T-helper 17 cell (primary cell): ENCODE results near the gene ICAM2. TPM values are rescaled to one million over a fixed set of nuclear protein-coding genes. Genes with fewer than 3 reads are reported as not detected.

Experiments used
- ATAC-seq: fragments of 150-1000 bp; cut with Tn5 transposase; 2 replicates; pipeline ENCODE4 v1.10.0; 2021; ENCODE audit warnings: mild to moderate bottlenecking, moderate library complexity
- DNase-seq, 3 donors: peaks; one replicate each; pipeline versions ENCODE4 v3.0.0 to v3.0.0-alpha.2; 2020 to 2021
- H3K9me3 ChIP-seq: one replicate; pipeline ENCODE4 v1.7.0; 2013; ENCODE audit warnings: low read length, mild to moderate bottlenecking; ENCODE audit not compliant: control insufficient read depth, poor library complexity, severe bottlenecking
- H3K27ac Mint-ChIP-seq: one replicate; pipeline ENCODE4 v1.8.0; 2022; ENCODE audit warnings: mild to moderate bottlenecking, moderate library complexity, mixed read lengths
- H3K27me3 Mint-ChIP-seq: one replicate; pipeline ENCODE4 v1.8.0; 2022; ENCODE audit warnings: mixed read lengths
- H3K36me3 Mint-ChIP-seq: one replicate; pipeline ENCODE4 v1.8.0; 2022; ENCODE audit warnings: low read depth, mixed read lengths
- H3K4me1 Mint-ChIP-seq: one replicate; pipeline ENCODE4 v1.8.0; 2022; ENCODE audit warnings: mild to moderate bottlenecking, mixed read lengths
- H3K4me3 Mint-ChIP-seq: one replicate; pipeline ENCODE4 v1.8.0; 2022; ENCODE audit warnings: mild to moderate bottlenecking, moderate library complexity, mixed read lengths
- total RNA-seq, 4 donors: library from RNA in 2 of 4; stranded (reverse) in 2 of 4; gene quantifications; one replicate each; pipeline ENCODE4 v1.2.3 and lab custom pipeline; 2022 to 2026

Gene ICAM2
- total RNA-seq, 2 donors from 2014 or later: 113 to 115 TPM

GRCh38 chr17:64057701-64058263 lies 37.3 kb upstream of the ICAM2 start:
- no peaks in the 10 kb centered on the region for H3K27me3 Mint-ChIP-seq
- DNase-seq (no peak), ATAC-seq (no peak)
- H3K9me3 ChIP-seq: no peaks in the 10 kb centered on the region
- H3K36me3 Mint-ChIP-seq: peaks cover 22% of the 10 kb centered on the region
- peak overlapping the region; percentile 100 for H3K27ac Mint-ChIP-seq
- no peak overlapping the region for H3K4me3 Mint-ChIP-seq
- peaks cover 50% of the 10 kb centered on the region for H3K4me1 Mint-ChIP-seq

GRCh38 chr17:64056269-64057005 lies 36.0 kb upstream of the ICAM2 start:
- no peak overlapping the region for H3K4me3 Mint-ChIP-seq
- ATAC-seq: peak; percentile 56

GRCh38 chr17:64055183-64056142 lies 35.0 kb upstream of the ICAM2 start:
- Mint-ChIP-seq H3K4me3 (no peak overlapping the region), H3K27me3 (no peaks in the 10 kb centered on the region), H3K36me3 (peaks cover 19% of the 10 kb centered on the region), H3K4me1 (peaks cover 50% of the 10 kb centered on the region), H3K27ac (peak overlapping the region; percentile 100)
- no peaks in the 10 kb centered on the region for H3K9me3 ChIP-seq
- no peak for ATAC-seq
- no peak for DNase-seq

More at GRCh38 chr17:64056269-64057005, 36.0 kb upstream of the ICAM2 start:
- Mint-ChIP-seq H3K4me1 (peaks cover 49% of the 10 kb centered on the region), H3K36me3 (peaks cover 21% of the 10 kb centered on the region), H3K27ac (peak overlapping the region; percentile 100), H3K27me3 (no peaks in the 10 kb centered on the region)
- no peak for DNase-seq
- H3K9me3 ChIP-seq: no peaks in the 10 kb centered on the region

DNA sequence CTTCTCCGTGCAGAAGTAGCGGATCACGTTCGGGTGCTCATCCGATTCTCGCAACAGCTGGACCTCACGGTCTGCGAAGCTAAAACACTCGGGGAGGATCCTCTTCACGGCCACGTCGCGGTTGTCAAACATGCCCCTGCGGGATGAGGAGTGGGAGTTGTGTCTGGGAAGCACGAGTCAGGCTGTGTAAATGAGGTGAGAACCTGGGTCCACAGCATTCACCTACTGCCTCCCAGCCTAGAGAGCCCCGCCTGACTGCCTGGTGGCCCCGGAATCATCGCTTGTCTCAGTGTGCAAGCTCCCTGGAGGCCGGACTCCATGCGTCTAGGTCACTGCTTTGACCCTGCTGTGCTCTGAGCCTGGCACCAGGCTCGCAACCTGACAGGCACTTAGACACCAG lies 33.9 kb upstream of the ICAM2 start:
- ATAC-seq (no peak), DNase-seq (no peak)
- Mint-ChIP-seq H3K27ac (peak overlapping the region; percentile 100), H3K27me3 (no peaks in the 10 kb centered on the region), H3K4me1 (peaks cover 44% of the 10 kb centered on the region), H3K36me3 (peaks cover 13% of the 10 kb centered on the region), H3K4me3 (no peak overlapping the region)
- H3K9me3 ChIP-seq: no peaks in the 10 kb centered on the region

DNA sequence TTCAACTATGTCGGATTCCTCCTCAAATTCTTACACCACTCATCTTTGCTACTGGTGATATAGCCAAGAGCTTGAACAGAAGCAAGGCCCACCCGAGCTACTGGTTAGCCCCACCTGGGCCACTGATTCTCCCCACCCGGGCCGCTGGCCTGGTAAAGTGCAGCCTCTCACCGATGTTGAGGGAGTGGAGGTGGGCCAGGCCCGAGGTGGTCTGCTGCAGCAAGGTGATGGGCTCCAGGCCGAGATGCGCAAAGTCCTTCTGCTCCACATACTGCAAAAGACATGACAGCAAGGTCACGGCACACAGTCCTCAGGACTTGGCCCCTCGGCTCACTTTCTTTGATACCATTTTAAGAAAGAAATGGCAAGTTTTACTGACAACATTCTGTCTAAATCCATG lies 32.7 kb upstream of the ICAM2 start:
- H3K36me3 Mint-ChIP-seq: peaks cover 9% of the 10 kb centered on the region
- H3K27ac Mint-ChIP-seq: peak overlapping the region; percentile 95
- H3K4me1 Mint-ChIP-seq: peaks cover 39% of the 10 kb centered on the region

GRCh38 chr17:64051153-64051552 lies 30.7 kb upstream of the ICAM2 start:
- DNase-seq: no peak
- H3K4me1 Mint-ChIP-seq: peaks cover 37% of the 10 kb centered on the region
- peak overlapping the region; percentile 55 for H3K4me3 Mint-ChIP-seq
- no peaks in the 10 kb centered on the region for H3K9me3 ChIP-seq
- peak overlapping the region; percentile 95 for H3K27ac Mint-ChIP-seq
- peaks cover 6% of the 10 kb centered on the region for H3K36me3 Mint-ChIP-seq
- no peaks in the 10 kb centered on the region for H3K27me3 Mint-ChIP-seq
- ATAC-seq: peak; percentile 99

More for the DNA sequence above, 32.7 kb upstream of the ICAM2 start:
- no peaks in the 10 kb centered on the region for H3K9me3 ChIP-seq
- ATAC-seq (no peak), DNase-seq (no peak)
- no peak overlapping the region for H3K4me3 Mint-ChIP-seq
- no peaks in the 10 kb centered on the region for H3K27me3 Mint-ChIP-seq

- H3K9me3 ChIP-seq: no peaks in the 10 kb centered on the region
- Mint-ChIP-seq H3K4me1 (peaks cover 37% of the 10 kb centered on the region), H3K27me3 (no peaks in the 10 kb centered on the region), H3K36me3 (peaks cover 12% of the 10 kb centered on the region), H3K4me3 (no peak overlapping the region), H3K27ac (peak overlapping the region; percentile 95)
- DNase-seq (no peak), ATAC-seq (no peak)
Measured at GRCh38 chr17:64048805-64049204, 28.4 kb upstream of the ICAM2 start.

DNA sequence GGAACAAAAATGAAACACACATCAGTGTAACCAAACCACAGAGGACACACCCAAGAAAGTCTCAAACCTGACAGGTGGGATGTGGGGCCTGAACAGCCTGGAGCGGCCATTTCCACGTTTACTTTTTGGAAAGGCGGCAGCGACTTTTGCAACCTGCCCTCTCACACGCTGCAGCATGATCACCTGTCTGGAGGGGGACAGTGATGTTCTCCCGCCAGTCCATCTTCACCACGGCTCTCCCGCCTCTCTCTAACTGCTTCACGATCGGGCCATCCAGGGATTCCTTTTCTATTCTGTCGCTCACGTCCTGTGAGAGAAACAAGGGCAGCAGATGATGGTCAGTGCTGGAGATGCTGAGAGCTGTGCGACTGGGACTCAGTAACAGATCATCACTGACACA lies 24.7 kb upstream of the ICAM2 start:
- Mint-ChIP-seq H3K4me3 (no peak overlapping the region), H3K27me3 (no peaks in the 10 kb centered on the region), H3K36me3 (peaks cover 9% of the 10 kb centered on the region), H3K4me1 (peaks cover 18% of the 10 kb centered on the region), H3K27ac (peak overlapping the region; percentile 79)
- no peak for ATAC-seq
- DNase-seq: no peak
- no peaks in the 10 kb centered on the region for H3K9me3 ChIP-seq

DNA sequence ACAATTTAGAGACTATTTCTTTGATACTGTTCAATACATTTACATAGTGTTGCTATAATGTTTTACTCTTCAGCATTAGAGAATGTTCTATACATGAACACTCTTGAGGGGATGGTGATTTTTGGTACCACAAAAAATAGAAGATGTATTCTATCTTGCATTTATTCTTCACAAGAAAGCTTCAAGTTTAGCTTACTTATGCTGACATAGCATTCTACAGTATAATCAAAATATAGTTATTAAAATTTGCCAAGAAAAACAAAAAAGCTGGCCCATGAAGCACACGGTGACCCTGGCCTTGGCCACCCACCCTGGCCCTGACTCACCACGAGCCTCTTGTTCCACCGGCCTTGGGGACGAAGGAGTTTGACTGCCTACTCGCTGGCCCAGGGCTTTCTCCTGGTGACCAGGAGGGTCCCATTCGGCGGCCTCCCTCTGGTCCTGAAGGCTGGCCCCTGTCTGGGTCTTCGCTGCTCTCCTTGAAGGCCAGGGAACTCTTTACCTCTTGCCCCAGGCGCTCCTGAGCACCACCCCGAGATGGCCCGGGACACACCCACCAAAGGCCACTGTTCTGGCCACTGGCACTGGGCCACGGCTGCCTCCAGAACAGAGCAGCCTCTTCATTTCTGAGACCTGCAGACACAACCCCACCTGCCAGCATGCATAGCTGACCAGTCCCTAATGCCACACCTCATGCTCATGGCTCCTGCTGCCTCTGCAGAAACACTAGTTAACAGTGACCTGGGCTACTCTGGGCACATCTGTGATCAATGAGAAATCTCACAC lies 22.5 kb upstream of the ICAM2 start:
- H3K36me3 Mint-ChIP-seq: peaks cover 9% of the 10 kb centered on the region
- no peak for DNase-seq
- H3K4me3 Mint-ChIP-seq: no peak overlapping the region
- ATAC-seq: no peak
- H3K9me3 ChIP-seq: no peaks in the 10 kb centered on the region
- H3K4me1 Mint-ChIP-seq: peaks cover 21% of the 10 kb centered on the region
- H3K27ac Mint-ChIP-seq: peak overlapping the region; percentile 91
- H3K27me3 Mint-ChIP-seq: no peaks in the 10 kb centered on the region

DNA sequence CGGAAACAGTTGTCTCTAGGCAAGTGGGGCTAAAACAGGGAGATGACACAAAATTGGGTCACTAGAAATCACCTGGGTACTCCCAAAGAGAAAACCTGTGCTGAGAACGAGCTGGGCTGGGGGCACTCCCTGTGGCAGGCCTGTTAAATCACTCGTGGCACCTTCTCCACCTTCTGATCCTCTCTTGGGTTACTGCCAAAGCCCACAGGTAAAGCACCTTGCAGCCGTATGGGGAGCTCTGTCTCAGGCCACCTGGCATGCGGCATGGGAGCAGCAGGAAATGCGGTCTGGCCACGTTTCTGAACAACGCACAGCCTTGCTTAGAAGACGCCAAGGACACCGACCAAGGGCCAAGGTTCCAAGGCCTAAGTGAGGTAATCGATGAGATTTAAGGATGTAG lies 21.5 kb upstream of the ICAM2 start:
- no peaks in the 10 kb centered on the region for H3K9me3 ChIP-seq
- peak overlapping the region; percentile 91 for H3K27ac Mint-ChIP-seq
- peaks cover 22% of the 10 kb centered on the region for H3K4me1 Mint-ChIP-seq
- DNase-seq (no peak), ATAC-seq (peak; percentile 83)
- peaks cover 9% of the 10 kb centered on the region for H3K36me3 Mint-ChIP-seq
- H3K27me3 Mint-ChIP-seq: no peaks in the 10 kb centered on the region
- peak overlapping the region; percentile 58 for H3K4me3 Mint-ChIP-seq

- peaks cover 5% of the 10 kb centered on the region for H3K36me3 Mint-ChIP-seq
- no peaks in the 10 kb centered on the region for H3K9me3 ChIP-seq
- no peak for ATAC-seq
- peaks cover 26% of the 10 kb centered on the region for H3K4me1 Mint-ChIP-seq
- no peaks in the 10 kb centered on the region for H3K27me3 Mint-ChIP-seq
- no peak for DNase-seq
- H3K27ac Mint-ChIP-seq: peak overlapping the region; percentile 76
- no peak overlapping the region for H3K4me3 Mint-ChIP-seq
Measured at GRCh38 chr17:64040206-64040605, 19.8 kb upstream of the ICAM2 start.

DNA sequence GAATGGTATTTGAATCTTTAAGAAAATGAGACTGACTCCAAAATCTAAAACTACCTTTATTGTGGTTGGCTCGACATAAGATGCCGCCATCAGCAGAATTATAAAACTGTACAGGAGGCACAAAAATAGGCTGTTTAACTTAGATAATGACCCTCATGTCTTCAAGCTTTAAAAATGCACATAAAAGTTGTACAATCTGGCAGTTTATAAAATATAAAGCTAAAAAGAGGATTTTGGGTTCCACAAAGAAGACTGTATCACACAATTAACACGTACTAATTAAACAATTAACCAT lies 18.6 kb upstream of the ICAM2 start:
- no peak for ATAC-seq
- Mint-ChIP-seq H3K4me3 (no peak overlapping the region), H3K4me1 (peaks cover 23% of the 10 kb centered on the region), H3K27ac (peak overlapping the region; percentile 76), H3K27me3 (no peaks in the 10 kb centered on the region), H3K36me3 (peaks cover 3% of the 10 kb centered on the region)
- no peaks in the 10 kb centered on the region for H3K9me3 ChIP-seq
- DNase-seq: no peak
